ENCODE data around the gene BNIPL.

Gene BNIPL

DNA sequence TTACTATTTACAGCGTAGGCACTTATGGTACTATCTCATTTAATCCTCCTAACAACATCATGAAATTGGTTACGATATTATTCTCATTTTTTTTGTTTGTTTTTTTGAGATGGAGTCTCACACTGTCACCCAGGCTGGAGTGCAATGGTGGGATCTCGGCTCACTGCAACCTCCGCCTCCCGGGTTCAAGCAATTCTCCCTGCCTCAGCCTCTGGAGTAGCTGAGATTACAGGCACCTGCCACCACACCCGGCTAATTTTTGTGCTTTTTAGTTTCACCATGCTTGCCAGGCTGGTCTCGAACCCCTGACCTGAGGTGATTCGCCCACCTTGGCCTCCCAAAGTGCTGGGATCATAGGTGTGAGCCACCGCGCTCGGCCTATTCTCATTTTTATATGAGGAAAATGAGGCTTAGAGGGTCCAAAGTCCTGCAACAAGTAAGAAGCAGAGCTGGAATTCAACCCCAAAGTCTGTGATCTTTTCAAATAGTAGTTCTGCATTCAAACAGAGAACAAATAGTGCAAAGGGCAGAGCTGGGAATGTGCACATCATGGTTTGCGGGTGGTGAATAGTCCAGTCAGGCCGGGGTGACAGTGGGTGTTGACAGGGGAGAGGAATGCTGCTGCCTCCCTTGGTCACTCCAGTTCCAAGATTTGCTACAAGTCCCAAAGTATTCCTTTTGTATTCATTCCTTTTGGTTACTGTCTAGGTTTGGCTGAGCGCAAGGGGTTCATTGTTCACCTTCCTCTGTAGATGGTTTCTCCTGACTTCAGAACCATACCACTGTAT, 23.5 kb upstream of the BNIPL start:
- Histone ChIP-seq H3K27me3 (ENCODE audit: insufficient read depth, poor library complexity, severe bottlenecking) (no peaks in the 10 kb centered on the region), H3K27ac (replicated peaks) (no peak overlapping the region)

GRCh38 chr1:151013518-151013917, 22.9 kb upstream of the BNIPL start:
- Histone ChIP-seq H3K27me3 (ENCODE audit: insufficient read depth, poor library complexity, severe bottlenecking) (no peaks in the 10 kb centered on the region), H3K27ac (replicated peaks) (no peak overlapping the region), H3K4me3 (replicated peaks; ENCODE audit: insufficient read depth, low read length) (no peak overlapping the region)
- no peak for DNase-seq (ENCODE audit: low read depth in 1 of 2, low spot score in 1 of 2)
- TF ChIP-seq POLR2AphosphoS5 (IDR thresholded peaks at IDR 0.05; ENCODE audit: low read depth) (no peak), CTCF (IDR thresholded peaks at IDR 0.05; ENCODE audit: insufficient read depth, low read length) (no peak), SPI1 (IDR thresholded peaks at IDR 0.05; ENCODE audit: borderline replicate concordance, low read depth) (no peak), GABPA (IDR thresholded peaks at IDR 0.05; ENCODE audit: low read depth) (no peak), REST (IDR thresholded peaks at IDR 0.05; ENCODE audit: insufficient replicate concordance, low read depth) (no peak)

More for the DNA sequence above, 23.5 kb upstream of the BNIPL start:
- TF ChIP-seq SPI1 (IDR thresholded peaks at IDR 0.05; ENCODE audit: borderline replicate concordance, low read depth): no peak
- no peak for DNase-seq (ENCODE audit: low read depth in 1 of 2, low spot score in 1 of 2)
- no peak overlapping the region for H3K4me3 ChIP-seq (replicated peaks; ENCODE audit: insufficient read depth, low read length)

- TF ChIP-seq CTCF (IDR thresholded peaks at IDR 0.05; ENCODE audit: insufficient read depth, low read length) (peak; percentile 92), POLR2AphosphoS5 (IDR thresholded peaks at IDR 0.05; ENCODE audit: low read depth) (no peak)
- DNase-seq (ENCODE audit: low read depth in 1 of 2, low spot score in 1 of 2): peak in 1 of 2 experiments; percentile 86
- H3K27ac ChIP-seq (replicated peaks): no peak overlapping the region
- no peaks in the 10 kb centered on the region for H3K27me3 ChIP-seq (ENCODE audit: insufficient read depth, poor library complexity, severe bottlenecking)
- H3K4me3 ChIP-seq (replicated peaks; ENCODE audit: insufficient read depth, low read length): no peak overlapping the region
Measured at GRCh38 chr1:151024540-151025146, 11.7 kb upstream of the BNIPL start.

DNA sequence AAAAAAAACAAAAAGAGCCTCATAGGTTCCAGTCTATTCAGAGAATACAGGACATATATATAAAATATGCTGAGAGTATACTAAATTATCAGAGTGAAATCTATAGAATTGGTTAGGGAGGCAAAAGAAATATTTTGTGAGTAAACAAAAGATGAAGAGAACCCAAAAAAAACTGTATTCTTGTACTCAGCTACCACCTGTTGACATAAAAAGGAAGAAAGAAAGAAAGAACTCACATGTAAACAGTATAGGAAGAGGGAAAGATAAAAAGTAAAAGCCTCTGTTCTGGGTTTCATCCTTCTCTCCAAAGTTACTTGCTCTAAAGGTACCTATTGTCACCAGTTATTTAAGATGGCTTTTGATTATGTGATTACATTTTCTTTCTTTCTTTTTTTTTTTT, 9.9 kb upstream of the BNIPL start:
- H3K27me3 ChIP-seq (ENCODE audit: insufficient read depth, poor library complexity, severe bottlenecking): no peaks in the 10 kb centered on the region
- no peak for DNase-seq (ENCODE audit: low read depth in 1 of 2, low spot score in 1 of 2)
- H3K4me3 ChIP-seq (replicated peaks; ENCODE audit: insufficient read depth, low read length): no peak overlapping the region
- TF ChIP-seq SPI1 (IDR thresholded peaks at IDR 0.05; ENCODE audit: borderline replicate concordance, low read depth): no peak
- no peak for TF ChIP-seq REST (IDR thresholded peaks at IDR 0.05; ENCODE audit: insufficient replicate concordance, low read depth)
- TF ChIP-seq GABPA (IDR thresholded peaks at IDR 0.05; ENCODE audit: low read depth): no peak
- H3K27ac ChIP-seq (replicated peaks): no peak overlapping the region

All from HL-60 (cell line).